Measurements from ENCODE around the gene PPM1E. TPM values are rescaled to one million over a fixed set of nuclear protein-coding genes. Genes with fewer than 3 reads are reported as not detected.

The PPM1E gene
- total RNA-seq, 1 donor from 2014 or later: 1.7 TPM

DNA sequence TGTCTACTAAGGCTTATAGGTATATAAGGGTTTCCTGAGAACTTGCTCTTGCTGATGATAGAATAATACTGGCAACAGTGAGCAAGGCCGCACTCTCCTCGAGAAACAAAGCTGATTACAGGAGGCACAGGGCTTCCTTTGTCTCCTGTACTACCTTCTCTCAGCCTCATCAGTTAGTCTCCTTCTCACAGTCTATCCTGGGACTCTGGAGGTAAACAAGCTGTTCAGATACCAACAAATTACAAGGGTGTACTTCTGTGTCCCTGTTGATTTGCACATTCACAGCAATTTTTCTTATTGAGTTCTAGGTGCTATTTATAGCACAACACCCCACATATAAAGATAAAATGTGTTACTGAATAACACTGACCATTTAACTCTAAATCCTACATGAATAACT is 252.3 kb downstream of the PPM1E start:
- Mint-ChIP-seq H3K27me3 (ENCODE audit: unreplicated experiment) (no peaks in the 10 kb centered on the region), H3K4me3 (ENCODE audit: unreplicated experiment) (no peak overlapping the region), H3K4me1 (ENCODE audit: unreplicated experiment) (peaks cover 6% of the 10 kb centered on the region), H3K9me3 (ENCODE audit: unreplicated experiment) (no peaks in the 10 kb centered on the region), H3K36me3 (ENCODE audit: unreplicated experiment) (peaks cover 13% of the 10 kb centered on the region), H3K27ac (ENCODE audit: unreplicated experiment) (no peak overlapping the region)
- TF ChIP-seq, protein P1, sequence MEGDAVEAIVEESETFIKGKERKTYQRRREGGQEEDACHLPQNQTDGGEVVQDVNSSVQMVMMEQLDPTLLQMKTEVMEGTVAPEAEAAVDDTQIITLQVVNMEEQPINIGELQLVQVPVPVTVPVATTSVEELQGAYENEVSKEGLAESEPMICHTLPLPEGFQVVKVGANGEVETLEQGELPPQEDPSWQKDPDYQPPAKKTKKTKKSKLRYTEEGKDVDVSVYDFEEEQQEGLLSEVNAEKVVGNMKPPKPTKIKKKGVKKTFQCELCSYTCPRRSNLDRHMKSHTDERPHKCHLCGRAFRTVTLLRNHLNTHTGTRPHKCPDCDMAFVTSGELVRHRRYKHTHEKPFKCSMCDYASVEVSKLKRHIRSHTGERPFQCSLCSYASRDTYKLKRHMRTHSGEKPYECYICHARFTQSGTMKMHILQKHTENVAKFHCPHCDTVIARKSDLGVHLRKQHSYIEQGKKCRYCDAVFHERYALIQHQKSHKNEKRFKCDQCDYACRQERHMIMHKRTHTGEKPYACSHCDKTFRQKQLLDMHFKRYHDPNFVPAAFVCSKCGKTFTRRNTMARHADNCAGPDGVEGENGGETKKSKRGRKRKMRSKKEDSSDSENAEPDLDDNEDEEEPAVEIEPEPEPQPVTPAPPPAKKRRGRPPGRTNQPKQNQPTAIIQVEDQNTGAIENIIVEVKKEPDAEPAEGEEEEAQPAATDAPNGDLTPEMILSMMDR (IDR thresholded peaks at IDR 0.05): no peak
- DNase-seq (ENCODE audit: extremely low spot score, unreplicated experiment): no peak

DNA sequence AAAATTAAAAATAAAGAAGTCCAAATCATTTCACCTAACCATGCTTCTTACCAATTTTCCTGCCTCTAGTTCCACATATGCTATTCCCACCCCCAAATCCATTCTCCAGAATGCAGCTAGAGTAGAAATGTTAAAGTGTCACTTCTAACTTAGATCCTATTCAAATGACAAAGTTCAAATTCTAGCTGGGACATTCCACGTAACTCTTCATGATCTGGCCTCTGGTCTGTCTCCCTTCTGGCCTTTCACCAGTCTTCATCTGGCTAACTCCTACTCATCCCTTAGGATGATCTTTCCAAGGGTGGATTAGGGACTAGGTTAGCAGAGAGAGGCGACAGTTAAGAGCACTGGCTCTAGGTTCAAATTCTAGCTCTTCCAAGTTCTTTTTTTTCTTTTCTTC is 253.1 kb downstream of the PPM1E start:
- H3K27ac Mint-ChIP-seq (ENCODE audit: unreplicated experiment): no peak overlapping the region
- TF ChIP-seq, protein P1 (IDR thresholded peaks at IDR 0.05): no peak
- H3K27me3 Mint-ChIP-seq (ENCODE audit: unreplicated experiment): no peaks in the 10 kb centered on the region
- no peak for DNase-seq (ENCODE audit: extremely low spot score, unreplicated experiment)
- H3K36me3 Mint-ChIP-seq (ENCODE audit: unreplicated experiment): peaks cover 14% of the 10 kb centered on the region
- H3K9me3 Mint-ChIP-seq (ENCODE audit: unreplicated experiment): no peaks in the 10 kb centered on the region
- H3K4me3 Mint-ChIP-seq (ENCODE audit: unreplicated experiment): no peak overlapping the region
- peaks cover 3% of the 10 kb centered on the region for H3K4me1 Mint-ChIP-seq (ENCODE audit: unreplicated experiment)

DNA sequence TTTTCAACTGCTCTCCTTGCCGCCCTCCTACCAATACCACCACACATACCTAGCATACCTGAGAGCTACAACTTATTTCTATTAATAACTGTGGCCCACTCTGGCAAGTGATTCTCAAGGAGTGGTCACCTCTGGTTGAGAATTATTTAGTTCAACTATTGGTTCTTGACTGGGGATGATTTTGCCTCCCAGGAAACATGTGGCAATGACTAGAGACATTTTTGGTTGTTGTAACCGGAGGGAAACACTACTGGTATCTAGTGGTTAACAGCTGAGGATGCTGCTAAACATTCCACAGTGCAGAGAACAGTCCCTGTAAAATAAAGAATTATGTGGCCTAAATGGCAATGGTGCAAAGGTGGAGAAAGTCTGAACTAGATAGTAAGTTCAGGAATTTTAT is 254.4 kb downstream of the PPM1E start:
- DNase-seq (ENCODE audit: extremely low spot score, unreplicated experiment): no peak
- H3K27me3 Mint-ChIP-seq (ENCODE audit: unreplicated experiment): no peaks in the 10 kb centered on the region
- H3K9me3 Mint-ChIP-seq (ENCODE audit: unreplicated experiment): no peaks in the 10 kb centered on the region
- no peaks in the 10 kb centered on the region for H3K4me1 Mint-ChIP-seq (ENCODE audit: unreplicated experiment)
- H3K27ac Mint-ChIP-seq (ENCODE audit: unreplicated experiment): no peak overlapping the region
- H3K36me3 Mint-ChIP-seq (ENCODE audit: unreplicated experiment): peaks cover 21% of the 10 kb centered on the region
- TF ChIP-seq, protein P1 (IDR thresholded peaks at IDR 0.05): no peak
- H3K4me3 Mint-ChIP-seq (ENCODE audit: unreplicated experiment): no peak overlapping the region

DNA sequence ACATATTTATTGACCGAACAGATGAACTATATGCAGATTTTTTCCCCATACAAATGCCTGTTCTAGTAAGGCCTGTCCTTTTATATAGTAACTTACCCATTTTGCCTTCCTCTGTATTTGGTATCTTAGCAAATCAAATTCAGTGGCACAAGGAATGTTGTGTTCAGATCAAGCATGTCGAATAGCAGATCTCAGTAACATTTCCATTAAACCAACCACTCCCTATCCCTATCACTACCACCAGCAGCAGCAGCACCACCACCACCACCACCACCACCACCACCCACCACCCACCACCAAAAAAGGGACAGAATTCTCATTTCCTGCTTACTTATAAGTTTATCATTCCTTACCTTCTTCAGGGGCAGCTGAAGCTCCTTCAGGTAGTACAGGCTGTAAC is 256.3 kb downstream of the PPM1E start:
- Mint-ChIP-seq H3K4me3 (ENCODE audit: unreplicated experiment) (no peak overlapping the region), H3K9me3 (ENCODE audit: unreplicated experiment) (no peaks in the 10 kb centered on the region), H3K27ac (ENCODE audit: unreplicated experiment) (no peak overlapping the region), H3K4me1 (ENCODE audit: unreplicated experiment) (no peaks in the 10 kb centered on the region), H3K36me3 (ENCODE audit: unreplicated experiment) (peaks cover 21% of the 10 kb centered on the region), H3K27me3 (ENCODE audit: unreplicated experiment) (no peaks in the 10 kb centered on the region)
- no peak for DNase-seq (ENCODE audit: extremely low spot score, unreplicated experiment)
- TF ChIP-seq, protein P1 (IDR thresholded peaks at IDR 0.05): no peak

DNA sequence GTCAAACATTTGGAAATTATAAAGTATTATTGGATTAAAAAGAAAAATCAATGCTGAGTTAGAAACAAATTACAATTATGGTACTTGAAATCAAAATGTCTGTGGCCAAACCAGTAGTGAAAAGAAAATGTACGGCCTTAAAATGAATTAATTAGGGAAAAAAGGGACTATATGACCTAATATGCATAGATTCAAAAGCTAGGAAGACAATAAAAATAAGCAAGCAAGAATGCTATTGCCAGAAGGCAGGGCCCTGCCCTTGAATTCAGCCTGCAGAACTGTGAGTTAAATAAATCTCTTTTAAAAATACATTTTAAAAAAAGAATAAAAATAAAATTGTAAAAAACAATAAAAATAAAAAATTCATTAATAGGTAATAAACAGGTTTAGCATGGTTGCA is 262.4 kb downstream of the PPM1E start:
- H3K36me3 Mint-ChIP-seq (ENCODE audit: unreplicated experiment): peaks cover 23% of the 10 kb centered on the region
- no peak overlapping the region for H3K27ac Mint-ChIP-seq (ENCODE audit: unreplicated experiment)
- DNase-seq (ENCODE audit: extremely low spot score, unreplicated experiment): no peak
- peaks cover 1% of the 10 kb centered on the region for H3K4me1 Mint-ChIP-seq (ENCODE audit: unreplicated experiment)
- H3K27me3 Mint-ChIP-seq (ENCODE audit: unreplicated experiment): no peaks in the 10 kb centered on the region
- H3K4me3 Mint-ChIP-seq (ENCODE audit: unreplicated experiment): no peak overlapping the region
- no peaks in the 10 kb centered on the region for H3K9me3 Mint-ChIP-seq (ENCODE audit: unreplicated experiment)
- TF ChIP-seq, protein P1 (IDR thresholded peaks at IDR 0.05): no peak

Data from osteocyte (in vitro differentiated cells).